Mononuclear cell (primary cell): Measurements from ENCODE around the gene COMMD8. TPM values are rescaled to one million over a fixed set of nuclear protein-coding genes. Genes with fewer than 3 reads are reported as not detected.

ENCODE experiments used
- H3K27me3 ChIP-seq: 2 replicates; pipeline ENCODE4 v1.6.0; 2011; ENCODE audit warnings: low read length, control low read depth; ENCODE audit not compliant: insufficient read depth
- H3K4me1 ChIP-seq: 2 replicates; pipeline ENCODE4 v1.5.1; 2011; ENCODE audit warnings: mild to moderate bottlenecking, low read length, control low read depth; ENCODE audit not compliant: insufficient read depth
- H3K4me3 ChIP-seq: 2 replicates; pipeline ENCODE4 v1.5.1; 2011; ENCODE audit warnings: mild to moderate bottlenecking, low read length, moderate library complexity
- H3K9me3 ChIP-seq: 2 replicates; pipeline ENCODE4 v1.5.1; 2011; ENCODE audit warnings: low read depth, mild to moderate bottlenecking, control low read depth, low read length
- total RNA-seq: library from RNA; depleted of rRNA; stranded (reverse); fragments of >200 nt; gene quantifications from one replicate; pipeline ENCODE4 v1.2.3, GENCODE V29; 2012

COMMD8 gene
- total RNA-seq, 1 donor = 10.1 TPM

DNA sequence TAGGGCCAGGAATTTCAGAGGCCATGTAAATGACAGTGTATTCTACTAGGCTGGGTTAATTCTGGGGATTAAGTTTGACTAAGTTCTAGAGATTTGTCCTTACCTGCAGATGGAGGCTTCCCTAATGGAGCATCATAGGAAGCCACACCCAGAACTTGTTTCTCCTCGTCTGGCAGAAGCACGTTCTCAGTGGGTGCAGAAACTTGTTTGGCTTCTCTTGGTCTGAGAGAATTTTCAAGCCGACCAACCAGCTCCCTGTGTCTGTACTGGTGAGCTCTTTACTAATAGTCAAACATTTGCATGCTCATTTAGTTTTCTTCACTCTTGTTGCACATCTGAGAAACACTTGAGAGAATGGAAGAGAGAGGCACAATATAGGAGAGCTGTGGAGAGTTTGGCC is 20.7 kb upstream of the COMMD8 start:
- H3K4me1 ChIP-seq = peaks cover 39% of the 10 kb centered on the region
- no peaks in the 10 kb centered on the region for H3K27me3 ChIP-seq
- H3K4me3 ChIP-seq = no peak overlapping the region
- H3K9me3 ChIP-seq = no peaks in the 10 kb centered on the region

DNA sequence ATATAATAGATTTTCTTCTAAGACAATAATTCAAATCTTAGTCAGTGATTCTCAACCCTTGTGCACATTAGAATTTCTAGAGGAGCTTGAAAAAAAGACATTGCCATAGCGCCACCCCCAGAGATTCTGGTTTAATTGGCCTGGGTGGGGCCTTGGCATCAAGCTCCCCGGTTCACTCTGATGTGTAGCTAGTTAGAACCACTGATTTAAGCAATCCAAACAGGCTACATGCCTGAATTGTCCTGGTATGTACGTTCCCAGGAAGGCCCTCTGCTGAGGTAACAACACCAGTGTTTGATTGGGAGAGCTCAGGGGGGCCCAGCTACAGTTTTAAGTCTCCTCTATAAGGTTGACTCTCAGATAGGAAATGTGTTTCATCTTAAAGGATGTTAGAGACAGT is 20.2 kb upstream of the COMMD8 start:
- no peaks in the 10 kb centered on the region for H3K27me3 ChIP-seq
- H3K9me3 ChIP-seq = no peaks in the 10 kb centered on the region
- H3K4me1 ChIP-seq = peaks cover 39% of the 10 kb centered on the region
- H3K4me3 ChIP-seq = no peak overlapping the region

- H3K27me3 ChIP-seq = no peaks in the 10 kb centered on the region
- no peaks in the 10 kb centered on the region for H3K9me3 ChIP-seq
- peaks cover 36% of the 10 kb centered on the region for H3K4me1 ChIP-seq
- H3K4me3 ChIP-seq = no peak overlapping the region
Measured at GRCh38 chr4:47482326-47482725, 18.8 kb upstream of the COMMD8 start.

DNA sequence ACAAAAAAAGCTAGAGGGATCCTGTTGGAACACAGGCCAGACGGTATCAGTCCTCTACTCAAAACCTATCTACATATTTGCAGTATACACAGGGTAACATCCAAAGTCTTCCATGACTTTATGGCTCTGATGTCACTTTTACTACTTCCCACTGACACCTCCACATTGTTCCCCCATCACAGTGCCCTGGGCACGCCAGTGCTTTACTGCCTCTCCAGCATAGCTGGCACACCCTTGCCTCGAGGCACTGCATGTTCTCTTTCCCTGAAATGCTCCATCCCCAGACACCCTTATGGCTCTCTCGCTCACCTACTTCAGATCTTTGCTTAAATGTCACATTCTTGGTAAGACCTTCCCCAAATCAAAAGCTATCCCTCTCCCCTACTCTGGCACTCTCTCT is 15.3 kb upstream of the COMMD8 start:
- no peak overlapping the region for H3K4me3 ChIP-seq

DNA sequence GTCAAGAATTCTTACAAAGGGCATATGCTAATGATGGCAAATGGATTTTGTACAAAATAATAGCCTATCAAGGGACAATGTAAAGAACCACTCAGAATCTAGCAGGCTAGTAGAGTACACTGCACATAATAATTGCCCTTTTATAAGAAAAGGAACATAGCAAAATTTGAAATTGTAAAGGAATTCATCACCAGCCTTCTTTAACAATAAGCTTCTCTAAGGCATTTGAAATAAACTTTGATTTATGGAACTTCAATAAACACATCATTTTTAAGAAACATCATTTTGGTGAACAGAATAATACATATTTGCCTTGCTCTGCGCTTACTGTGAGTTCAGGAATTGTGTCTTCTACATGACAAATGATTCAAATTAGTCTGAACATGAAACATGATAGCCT is 11.9 kb upstream of the COMMD8 start:
- Histone ChIP-seq H3K9me3 (no peaks in the 10 kb centered on the region), H3K27me3 (no peaks in the 10 kb centered on the region), H3K4me3 (no peak overlapping the region), H3K4me1 (peaks cover 8% of the 10 kb centered on the region)

More for the DNA sequence above, 15.3 kb upstream of the COMMD8 start:
- no peaks in the 10 kb centered on the region for H3K27me3 ChIP-seq
- H3K4me1 ChIP-seq = peaks cover 9% of the 10 kb centered on the region
- H3K9me3 ChIP-seq = no peaks in the 10 kb centered on the region

DNA sequence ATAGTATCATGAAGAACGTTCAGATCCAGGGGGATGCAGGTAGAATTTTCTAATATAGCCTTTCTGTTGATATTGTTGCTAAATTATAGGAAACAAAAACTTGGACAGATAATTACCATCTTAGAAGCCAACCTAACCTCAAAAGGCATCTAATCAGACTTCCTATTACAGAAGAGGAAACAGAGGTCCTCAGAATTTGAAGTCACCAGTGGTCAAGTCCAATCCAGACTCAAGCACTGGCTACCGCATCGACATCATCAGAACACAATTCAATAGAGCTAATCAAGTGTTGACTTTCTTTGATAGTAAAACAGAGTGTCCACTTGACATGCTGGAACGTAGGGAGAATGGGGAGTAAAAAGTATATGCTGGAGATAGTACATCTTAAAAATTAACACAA is 11.3 kb upstream of the COMMD8 start:
- Histone ChIP-seq H3K4me1 (peaks cover 8% of the 10 kb centered on the region), H3K9me3 (no peaks in the 10 kb centered on the region), H3K4me3 (no peak overlapping the region), H3K27me3 (no peaks in the 10 kb centered on the region)

GRCh38 chr4:47473141-47473750 is 9.7 kb upstream of the COMMD8 start:
- H3K9me3 ChIP-seq = no peaks in the 10 kb centered on the region
- no peak overlapping the region for H3K4me3 ChIP-seq
- H3K27me3 ChIP-seq = no peaks in the 10 kb centered on the region
- peaks cover 8% of the 10 kb centered on the region for H3K4me1 ChIP-seq

DNA sequence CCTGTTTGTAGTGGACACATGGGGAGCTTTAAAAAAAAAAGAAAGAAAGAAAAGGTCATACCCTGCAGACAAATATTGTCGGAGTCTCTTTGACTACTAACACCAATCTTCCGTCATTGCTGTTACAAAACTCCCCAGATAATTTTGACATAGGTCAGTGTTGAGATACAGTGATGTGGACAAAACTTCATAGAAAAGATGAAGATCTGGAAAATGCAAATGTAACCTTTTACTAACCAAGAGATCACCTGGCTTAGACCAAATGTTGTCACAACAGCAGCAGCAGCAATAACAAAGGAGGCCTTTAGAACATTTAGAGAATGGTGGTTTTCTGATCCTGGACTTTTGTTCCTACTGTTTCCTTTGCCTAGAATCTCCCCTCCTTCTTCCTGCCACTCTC is 8.1 kb upstream of the COMMD8 start:
- no peak overlapping the region for H3K4me3 ChIP-seq
- no peaks in the 10 kb centered on the region for H3K9me3 ChIP-seq
- no peaks in the 10 kb centered on the region for H3K27me3 ChIP-seq
- peaks cover 8% of the 10 kb centered on the region for H3K4me1 ChIP-seq

DNA sequence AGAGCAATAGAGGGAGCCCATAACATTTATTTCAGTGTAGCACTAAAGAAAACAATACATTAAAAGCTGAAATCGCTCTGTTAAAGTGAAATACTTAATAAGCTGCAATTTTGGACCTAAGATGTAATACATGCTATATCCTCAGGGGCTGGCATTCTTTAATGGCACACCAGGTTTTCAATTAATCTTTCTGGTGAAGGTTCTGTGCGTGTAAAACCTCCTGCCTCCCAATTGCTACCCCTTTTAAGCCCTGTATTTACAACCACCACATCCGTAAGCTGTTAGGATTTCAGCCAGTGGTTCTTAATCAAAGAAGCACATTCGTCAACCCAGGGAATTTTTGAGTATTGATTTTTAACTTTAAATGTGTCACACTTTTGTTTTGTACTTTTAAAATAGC is 7.6 kb upstream of the COMMD8 start:
- H3K9me3 ChIP-seq = no peaks in the 10 kb centered on the region
- H3K27me3 ChIP-seq = no peaks in the 10 kb centered on the region
- H3K4me3 ChIP-seq = no peak overlapping the region
- H3K4me1 ChIP-seq = peaks cover 8% of the 10 kb centered on the region

DNA sequence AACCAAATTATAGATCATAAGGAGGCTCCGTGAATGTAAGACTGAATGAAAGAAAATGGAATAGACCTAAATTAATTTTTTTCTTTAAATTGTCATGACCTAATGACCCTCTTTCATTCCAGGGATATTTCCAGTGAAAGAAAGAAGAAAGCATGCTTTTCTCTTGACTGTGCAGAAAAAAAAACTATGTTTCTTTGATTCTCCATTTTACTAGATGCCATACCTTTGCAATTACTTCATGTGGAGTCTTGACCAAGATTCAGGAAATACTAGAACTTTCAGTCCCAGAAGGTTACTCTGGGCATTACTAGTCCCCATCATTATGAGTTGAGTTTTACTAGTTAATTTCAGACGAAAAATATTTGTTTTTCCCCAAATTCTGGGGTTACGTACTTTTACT is 6.4 kb upstream of the COMMD8 start:
- Histone ChIP-seq H3K9me3 (no peaks in the 10 kb centered on the region), H3K4me1 (peaks cover 8% of the 10 kb centered on the region), H3K4me3 (no peak overlapping the region), H3K27me3 (no peaks in the 10 kb centered on the region)

- Histone ChIP-seq H3K27me3 (no peaks in the 10 kb centered on the region), H3K4me3 (no peak overlapping the region), H3K4me1 (peaks cover 9% of the 10 kb centered on the region), H3K9me3 (no peaks in the 10 kb centered on the region)
Measured at GRCh38 chr4:47468706-47469365, 5.3 kb upstream of the COMMD8 start.

DNA sequence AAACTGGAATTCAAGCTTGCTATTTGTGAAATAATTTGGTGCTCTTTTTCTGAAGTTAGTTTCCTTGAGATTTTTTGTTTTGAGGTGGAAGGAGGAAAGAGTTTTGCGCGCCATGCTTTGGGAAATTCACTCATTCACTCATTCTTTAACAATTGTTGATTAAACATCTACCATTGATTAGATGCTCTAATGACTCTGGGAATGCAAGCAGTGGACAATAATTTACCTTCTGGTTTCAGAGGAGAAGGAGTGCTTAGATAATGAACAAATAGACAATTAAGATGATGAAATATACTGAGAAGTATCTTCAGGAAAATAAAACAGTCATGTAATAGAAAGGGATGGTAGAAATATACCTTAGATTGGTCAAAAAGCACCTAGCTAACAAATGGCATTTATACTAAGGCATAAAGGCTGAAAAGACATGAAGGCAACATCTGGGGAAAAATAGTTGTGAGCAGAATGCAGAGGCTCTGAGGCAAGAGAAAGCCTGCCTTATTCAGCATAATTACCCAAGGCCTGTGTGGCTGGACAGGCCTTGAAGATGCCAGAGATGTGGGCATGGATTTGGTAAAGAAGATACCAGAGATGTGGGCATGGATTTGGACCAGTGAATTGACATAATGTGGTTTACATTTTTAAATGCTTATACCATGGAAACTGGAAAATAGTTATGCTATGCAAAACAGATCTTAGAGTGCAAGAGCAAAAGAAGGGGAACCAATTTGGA is 2.7 kb upstream of the COMMD8 start:
- H3K9me3 ChIP-seq = no peaks in the 10 kb centered on the region
- no peaks in the 10 kb centered on the region for H3K27me3 ChIP-seq
- peaks cover 17% of the 10 kb centered on the region for H3K4me1 ChIP-seq
- H3K4me3 ChIP-seq = no peak overlapping the region

- Histone ChIP-seq H3K4me3 (no peak overlapping the region), H3K27me3 (no peaks in the 10 kb centered on the region), H3K4me1 (peaks cover 20% of the 10 kb centered on the region), H3K9me3 (no peaks in the 10 kb centered on the region)
Measured at GRCh38 chr4:47465004-47465403, 1.5 kb upstream of the COMMD8 start.

DNA sequence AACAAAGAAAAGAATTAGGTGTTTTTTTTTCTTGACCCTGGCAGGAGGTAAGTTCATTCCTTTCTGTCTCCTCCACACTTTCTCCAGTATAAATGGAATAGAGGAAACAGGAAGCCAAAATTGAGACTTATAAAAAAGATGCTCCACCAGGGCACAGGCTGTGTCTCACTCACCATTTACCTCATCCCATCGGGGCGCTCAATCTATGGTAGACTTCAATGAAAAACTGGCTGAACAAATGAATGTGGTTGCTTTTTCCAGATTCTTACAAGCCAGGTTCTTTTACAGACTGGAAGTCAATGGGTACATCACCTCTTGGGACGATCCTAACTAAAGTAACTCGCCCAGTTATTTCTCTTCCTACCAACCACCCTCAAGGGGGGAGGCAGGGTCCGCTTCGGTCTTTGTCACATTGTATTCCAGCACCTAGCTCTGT is 685 bp downstream of the COMMD8 start:
- Histone ChIP-seq H3K27me3 (no peaks in the 10 kb centered on the region), H3K4me1 (peaks cover 20% of the 10 kb centered on the region), H3K4me3 (peak overlapping the region; percentile 78), H3K9me3 (no peaks in the 10 kb centered on the region)

DNA sequence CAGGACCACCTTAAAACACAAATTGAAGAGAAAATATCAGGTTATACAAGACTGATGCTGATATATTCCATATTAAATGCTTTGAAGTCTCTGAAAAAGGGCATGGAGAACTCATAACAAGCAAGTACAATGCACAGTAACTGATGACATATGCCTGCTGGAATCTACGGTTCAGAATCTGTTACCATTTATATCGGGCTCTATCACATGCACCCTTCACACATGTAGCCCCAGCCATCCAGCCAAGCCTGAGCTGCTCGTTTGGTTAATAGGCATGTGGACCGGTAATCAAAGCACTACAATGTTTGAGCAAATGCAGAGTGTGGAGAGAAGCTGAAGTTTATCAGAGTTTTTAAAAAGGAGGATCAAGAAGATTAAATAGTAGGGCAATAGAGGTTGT is 11.8 kb downstream of the COMMD8 start:
- H3K4me3 ChIP-seq = no peak overlapping the region
- H3K4me1 ChIP-seq = no peaks in the 10 kb centered on the region
- no peaks in the 10 kb centered on the region for H3K27me3 ChIP-seq
- no peaks in the 10 kb centered on the region for H3K9me3 ChIP-seq
